Thoracic aorta (tissue), 2 donors: ENCODE results near the gene SMIM26. TPM values are rescaled to one million over a fixed set of nuclear protein-coding genes. Genes with fewer than 3 reads are reported as not detected.

Experiments
- ATAC-seq: fragments of 150-250 bp; one replicate; pipeline ENCODE4 v1.8.0; 2017; ENCODE audit warnings: low read depth; ENCODE audit not compliant: insufficient number of reproducible peaks, low FRiP score
- DNase-seq: peaks from one replicate; pipeline ENCODE4 v3.0.0-alpha.2; 2020; ENCODE audit warnings: low spot score
- H3K27ac ChIP-seq, 2 donors: fragments of 200-600 bp; sonication (generic); 1 replicate in 1 of 2; 2 replicates in 1 of 2; pipeline ENCODE4 v1.5.1; 2016; ENCODE audit warnings: mild to moderate bottlenecking in 2 of 2, moderate library complexity in 2 of 2
- H3K27me3 ChIP-seq: fragments of 200-600 bp; sonication (generic); replicated peaks from 2 replicates; pipeline ENCODE4 v1.6.0; 2016; ENCODE audit warnings: mild to moderate bottlenecking; ENCODE audit not compliant: insufficient read depth
- H3K36me3 ChIP-seq: fragments of 200-600 bp; sonication (generic); one replicate; pipeline ENCODE4 v1.5.1; 2016
- H3K4me1 ChIP-seq, 2 donors: fragments of 200-600 bp; sonication (generic); 1 replicate in 1 of 2; 2 replicates in 1 of 2; pipeline versions ENCODE4 v1.5.1 to v1.6.0; 2016; ENCODE audit warnings: low read depth in 2 of 2, mild to moderate bottlenecking in 1 of 2; ENCODE audit not compliant: control insufficient read depth in 1 of 2
- H3K4me3 ChIP-seq: fragments of 200-600 bp; sonication (generic); 2 replicates; pipeline ENCODE4 v1.5.1; 2016; ENCODE audit warnings: mild to moderate bottlenecking
- H3K9me3 ChIP-seq: fragments of 200-600 bp; sonication (generic); 2 replicates; pipeline ENCODE4 v1.5.1; 2016
- total RNA-seq, 2 donors: library from RNA; depleted of rRNA; stranded (reverse); fragments of >200 nt; gene quantifications; one replicate each; pipeline versions ENCODE4 v1.1.0 to v1.2.3, GENCODE V29; 2016
- TF ChIP-seq, protein P1 (sequence below): fragments of 200-600 bp; sonication (generic); IDR thresholded peaks from one replicate; pipeline ENCODE4 v1.5.1; 2019; ENCODE audit warnings: antibody characterized with exemption

Gene SMIM26
- total RNA-seq, 2 donors from 2014 or later: 47.5 to 113 TPM

DNA sequence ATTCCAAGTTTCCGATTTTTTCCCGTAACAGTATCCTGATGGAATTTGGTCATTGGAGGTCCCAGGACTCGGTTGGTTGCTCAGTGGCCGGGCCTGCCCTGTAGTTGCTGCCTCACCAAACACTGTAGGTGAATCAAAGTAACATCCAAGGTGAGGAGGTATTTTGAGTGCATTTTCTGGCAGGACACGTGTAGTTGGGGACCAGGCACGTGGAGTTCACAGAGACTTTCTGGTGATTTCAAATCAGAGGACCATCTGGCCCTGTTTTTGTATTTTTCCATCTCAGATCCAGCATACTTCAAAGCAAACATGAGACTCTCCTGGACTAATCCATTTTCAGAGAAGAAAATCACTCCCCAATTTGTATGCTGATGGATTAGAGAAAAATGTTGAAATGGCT, 10.7 kb downstream of the SMIM26 start:
- no peaks in the 10 kb centered on the region for H3K4me1 ChIP-seq
- DNase-seq (no peak), ATAC-seq (no peak)
- H3K9me3 ChIP-seq: no peaks in the 10 kb centered on the region
- H3K27me3 ChIP-seq: no peaks in the 10 kb centered on the region
- H3K36me3 ChIP-seq: no peaks in the 10 kb centered on the region
- H3K27ac ChIP-seq: no peak overlapping the region
- H3K4me3 ChIP-seq: no peak overlapping the region
- TF ChIP-seq, protein P1, sequence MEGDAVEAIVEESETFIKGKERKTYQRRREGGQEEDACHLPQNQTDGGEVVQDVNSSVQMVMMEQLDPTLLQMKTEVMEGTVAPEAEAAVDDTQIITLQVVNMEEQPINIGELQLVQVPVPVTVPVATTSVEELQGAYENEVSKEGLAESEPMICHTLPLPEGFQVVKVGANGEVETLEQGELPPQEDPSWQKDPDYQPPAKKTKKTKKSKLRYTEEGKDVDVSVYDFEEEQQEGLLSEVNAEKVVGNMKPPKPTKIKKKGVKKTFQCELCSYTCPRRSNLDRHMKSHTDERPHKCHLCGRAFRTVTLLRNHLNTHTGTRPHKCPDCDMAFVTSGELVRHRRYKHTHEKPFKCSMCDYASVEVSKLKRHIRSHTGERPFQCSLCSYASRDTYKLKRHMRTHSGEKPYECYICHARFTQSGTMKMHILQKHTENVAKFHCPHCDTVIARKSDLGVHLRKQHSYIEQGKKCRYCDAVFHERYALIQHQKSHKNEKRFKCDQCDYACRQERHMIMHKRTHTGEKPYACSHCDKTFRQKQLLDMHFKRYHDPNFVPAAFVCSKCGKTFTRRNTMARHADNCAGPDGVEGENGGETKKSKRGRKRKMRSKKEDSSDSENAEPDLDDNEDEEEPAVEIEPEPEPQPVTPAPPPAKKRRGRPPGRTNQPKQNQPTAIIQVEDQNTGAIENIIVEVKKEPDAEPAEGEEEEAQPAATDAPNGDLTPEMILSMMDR: no peak

DNA sequence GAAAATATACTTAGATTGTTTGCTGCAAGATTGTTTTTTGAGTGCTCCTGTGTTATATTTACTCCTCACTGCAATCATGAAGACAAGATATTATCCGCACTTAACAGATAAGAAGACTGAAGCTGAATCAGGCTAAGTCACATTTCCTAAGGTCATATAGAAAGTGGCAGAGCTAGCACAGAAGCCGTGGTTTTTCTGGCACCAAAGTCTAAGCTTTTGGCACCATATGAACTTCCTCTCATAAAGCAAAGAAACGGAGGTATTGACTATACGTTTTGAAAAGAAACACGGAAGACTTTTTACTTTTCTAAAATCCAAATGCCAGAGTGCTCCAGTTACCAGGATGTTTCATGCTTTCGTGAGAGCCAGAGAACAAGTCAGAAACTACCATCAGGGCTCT, 11.3 kb downstream of the SMIM26 start:
- Histone ChIP-seq H3K4me3 (no peak overlapping the region), H3K27ac (no peak overlapping the region), H3K36me3 (no peaks in the 10 kb centered on the region), H3K4me1 (no peaks in the 10 kb centered on the region), H3K9me3 (no peaks in the 10 kb centered on the region), H3K27me3 (no peaks in the 10 kb centered on the region)
- no peak for DNase-seq
- no peak for ATAC-seq
- TF ChIP-seq, protein P1: no peak

DNA sequence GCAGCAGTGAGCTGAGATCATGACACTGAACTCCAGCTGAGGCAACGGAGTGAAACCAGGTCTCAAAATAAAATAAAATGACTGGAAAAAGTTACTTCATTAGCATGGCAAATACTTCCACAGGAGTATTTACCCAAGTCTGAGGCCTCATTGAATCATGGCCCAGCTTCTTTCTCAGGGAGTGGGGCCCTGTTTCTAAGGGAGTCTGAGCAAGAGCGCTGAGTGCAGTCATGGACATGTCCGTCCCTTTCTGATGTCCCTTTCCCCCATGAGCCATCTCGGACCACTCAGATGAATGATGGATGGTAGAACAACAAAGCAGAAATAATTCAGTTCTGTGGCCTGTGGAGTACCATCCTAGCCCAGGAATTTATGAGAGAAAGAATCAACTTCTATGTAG, 12.8 kb downstream of the SMIM26 start:
- Histone ChIP-seq H3K36me3 (no peaks in the 10 kb centered on the region), H3K9me3 (no peaks in the 10 kb centered on the region), H3K27me3 (no peaks in the 10 kb centered on the region), H3K27ac (no peak overlapping the region), H3K4me1 (no peaks in the 10 kb centered on the region), H3K4me3 (no peak overlapping the region)
- ATAC-seq (no peak), DNase-seq (no peak)
- TF ChIP-seq, protein P1: no peak

DNA sequence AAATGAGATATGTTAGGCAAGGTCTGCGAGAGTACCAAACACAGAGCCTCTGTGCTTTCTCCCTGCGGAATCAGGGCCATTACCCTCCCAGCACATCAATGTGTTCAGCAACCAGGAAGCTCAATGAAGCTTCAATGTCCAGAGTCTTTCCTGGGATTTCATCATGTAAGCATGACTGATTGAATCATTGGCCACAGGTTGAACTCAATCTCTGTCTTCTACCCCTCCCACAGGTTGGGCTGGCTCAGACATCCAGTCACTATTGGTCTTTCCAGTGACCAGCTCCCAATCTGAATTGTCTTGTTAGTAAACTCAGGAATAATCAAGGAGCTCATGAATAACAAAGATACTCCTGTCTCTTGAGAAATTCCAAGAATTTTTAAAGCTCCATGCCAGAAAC, 17.9 kb downstream of the SMIM26 start:
- H3K36me3 ChIP-seq: no peaks in the 10 kb centered on the region
- H3K27me3 ChIP-seq: no peaks in the 10 kb centered on the region

DNA sequence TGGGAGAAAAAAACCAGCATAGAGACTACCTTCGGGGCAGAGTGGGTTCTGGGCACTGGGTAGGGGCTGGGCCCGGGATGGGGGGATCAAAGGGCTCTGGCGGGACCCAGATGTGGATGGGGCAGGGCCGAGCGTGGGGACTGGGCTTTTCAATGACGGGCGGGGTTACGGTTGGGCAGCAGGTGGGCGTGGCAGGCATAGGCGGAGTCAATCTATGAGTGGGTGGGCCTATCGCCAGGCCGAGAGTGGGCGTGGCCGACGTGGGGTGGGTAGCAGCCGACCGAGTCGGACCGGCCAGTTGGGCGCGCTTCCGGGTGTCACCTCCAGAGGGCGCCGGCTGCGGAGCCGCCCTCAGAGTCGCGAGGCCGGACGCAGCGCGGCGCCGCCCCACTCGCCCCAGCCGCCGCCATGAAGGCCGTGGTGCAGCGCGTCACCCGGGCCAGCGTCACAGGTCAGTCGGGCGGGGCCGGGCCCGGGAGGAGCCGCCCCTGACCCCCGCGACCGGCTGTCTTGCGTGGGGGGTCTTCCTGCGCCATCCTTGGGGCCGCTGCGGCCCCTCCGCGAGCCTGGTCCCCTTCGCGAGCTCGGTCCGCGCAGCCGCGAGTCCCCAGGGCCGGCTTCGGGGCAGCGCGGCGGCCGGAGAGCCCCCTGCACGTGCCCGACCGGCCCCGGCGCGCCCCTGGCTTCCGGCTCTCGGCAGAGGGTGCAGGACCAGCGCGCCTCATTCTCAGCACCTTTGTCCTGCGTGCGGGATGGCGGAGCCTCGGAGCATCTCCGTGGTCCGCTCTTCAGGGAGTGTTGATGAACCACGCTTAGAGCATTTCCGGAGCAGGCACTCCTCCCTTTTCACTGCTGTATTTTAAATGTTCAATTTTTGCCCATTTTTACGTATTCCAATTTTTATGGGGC, 20.7 kb downstream of the SMIM26 start, which contains the start of gene DTD1:
TSS of gene DTD1 (plus strand) at position 390 of the 909 bp plus-strand sequence. CDS start at position 409, 19 bp downstream.
- Histone ChIP-seq H3K27ac (peak within 1 kb of the TSS; percentile 65 to 76), H3K9me3 (no peaks in the 10 kb centered on the region), H3K36me3 (no peaks in the 10 kb centered on the region), H3K4me1 (peaks cover 9 to 17% of the 10 kb centered on the region in 2 donors), H3K4me3 (peak within 1 kb of the TSS; percentile 94), H3K27me3 (no peaks in the 10 kb centered on the region)
- DNase-seq (peak; percentile 90), ATAC-seq (peak; percentile 94)
- TF ChIP-seq, protein P1: peak; percentile 75

More for the DNA sequence above, 17.9 kb downstream of the SMIM26 start:
- Histone ChIP-seq H3K9me3 (no peaks in the 10 kb centered on the region), H3K27ac (no peak overlapping the region), H3K4me3 (no peak overlapping the region), H3K4me1 (peaks cover 9 to 17% of the 10 kb centered on the region in 2 donors)
- TF ChIP-seq, protein P1: no peak
- ATAC-seq (no peak), DNase-seq (no peak)
